HG02610 (cell line): ENCODE data around the gene LCMT2.

Source experiments
- ATAC-seq: cut with Tn5 transposase; IDR thresholded peaks from one replicate; pipeline ENCODE4 v1.9.1; 2021; ENCODE audit warnings: mild to moderate bottlenecking, moderate library complexity; ENCODE audit not compliant: unreplicated experiment

LCMT2 gene

GRCh38 chr15:43276563-43277200 lies 53.7 kb downstream of the LCMT2 start:
- no peak for ATAC-seq

- no peak for ATAC-seq
Measured at GRCh38 chr15:43275740-43276562, 54.4 kb downstream of the LCMT2 start.

- ATAC-seq: no peak
Measured at GRCh38 chr15:43274136-43274535, 56.2 kb downstream of the LCMT2 start.
